Heart right ventricle (tissue), 16 donors: ENCODE results near the gene MTA1. TPM values are rescaled to one million over a fixed set of nuclear protein-coding genes. Genes with fewer than 3 reads are reported as not detected.

Experiments
- ATAC-seq, 8 donors: fragments of 200-7000 bp; cut with Tn5 transposase; one replicate each; pipeline ENCODE4 v1.9.1; 2020; ENCODE audit warnings: mild to moderate bottlenecking in 8 of 8, moderate library complexity in 8 of 8, moderate number of reproducible peaks in 1 of 8
- DNase-seq, 2 donors: peaks; one replicate each; pipeline ENCODE4 v3.0.0-alpha.2; 2020
- H3K27ac ChIP-seq, 10 donors: fragments of 200-600 bp; sonication (generic) in 2 of 10; one replicate each; pipeline versions ENCODE4 v1.5.0 to v1.8.0; 2020 to 2022; ENCODE audit warnings: mild to moderate bottlenecking in 3 of 10
- H3K27me3 ChIP-seq, 7 donors: fragments of 200-600 bp; one replicate each; pipeline ENCODE4 v1.8.0; 2021 to 2022; ENCODE audit warnings: mild to moderate bottlenecking in 2 of 7
- H3K36me3 ChIP-seq, 9 donors: fragments of 200-600 bp; sonication (generic) in 1 of 9; one replicate each; pipeline versions ENCODE4 v1.5.0 to v1.8.0; 2020 to 2022; ENCODE audit warnings: mild to moderate bottlenecking in 2 of 9
- H3K4me1 ChIP-seq, 9 donors: fragments of 200-600 bp; sonication (generic) in 1 of 9; one replicate each; pipeline versions ENCODE4 v1.5.0 to v1.8.0; 2020 to 2022; ENCODE audit warnings: mild to moderate bottlenecking in 4 of 9
- H3K4me3 ChIP-seq, 10 donors: fragments of 200-600 bp; sonication (generic) in 2 of 10; one replicate each; pipeline versions ENCODE4 v1.5.0 to v1.8.0; 2020 to 2022; ENCODE audit warnings: mild to moderate bottlenecking in 7 of 10, moderate library complexity in 2 of 10
- H3K9me3 ChIP-seq, 11 donors: fragments of 200-600 bp in 10 of 11; sonication (generic) in 2 of 11; one replicate each; pipeline versions ENCODE4 v1.5.0 to v1.8.0; 2013 to 2022; ENCODE audit warnings: mild to moderate bottlenecking in 2 of 11, control low read depth in 1 of 11, moderate library complexity in 1 of 11
- CTCF ChIP-seq, 9 donors: fragments of 200-600 bp; sonication (generic) in 2 of 9; IDR thresholded peaks; one replicate each; pipeline versions ENCODE4 v1.5.0 to v1.8.0; 2021 to 2022; ENCODE audit warnings: antibody characterized with exemption in 9 of 9, mild to moderate bottlenecking in 5 of 9, moderate library complexity in 1 of 9
- WGBS, 2 donors: extraction: QIAGEN DNeasy Blood & Tissue Kit; methylation state at CpG; one replicate each; pipeline ENCODE4 v1.1.7; 2013; ENCODE audit warnings: inconsistent platforms in 1 of 2; 5-methylcytosine and 5-hydroxymethylcytosine counted together
- intact Hi-C, 10 donors: fragments of 100-400 bp; cut with DNase I; formaldehyde crosslinking; loops; one replicate each; pipeline versions ENCODE4 v1.11.1 to v1.14.2; 2022
- polyA plus RNA-seq, 2 donors: library from polyadenylated mRNA; stranded (reverse); fragments of 200-250 nt; gene quantifications; one replicate each; pipeline ENCODE4 v1.2.3, GENCODE V29; 2013
- total RNA-seq, 10 donors: library from RNA; stranded (reverse); fragmentation: NEBNext Ultra II Directional in 3 of 10; extraction: Animal tissue kit (Norgen Biotek cat#: 25700) in 3 of 10; gene quantifications; one replicate each; pipeline versions ENCODE4 v1.2.1 to v1.2.4, GENCODE V29; 2021 to 2023
- donor health status: Arrhythmogenic right ventricular cardiomyopathy.
- donor health status: ischemic (EF 13 %, LVEDD 7.1; RV severe dilation, severe dysfunction).
- donor health status: healthy with polysubstance abuse.
- donor health status: DM: no; HTN: yes; CAD: no.
- donor health status: DM: no; HTN: no; CAD: no.
- donor health status: ischemic (EF 25% LVEDD 6.9; RV normal size, moderate dysfunction).
- donor health status: ischemic (EF 25% LVEDD 5.7; RV mildly dilated, moderate dysfunction).
- donor health status: healthy.
- donor health status: DM: yes; HTN: yes; CAD: no.
- donor health status: Ischemic cardiomyopathy.
- donor health status: ischemic (EF 35%, LVEDD 5.7; RV mildly dilated, moderate dysfunction).
- donor health status: nonischemic (EF 11% LVEDD 7.7; RV severe dilation, severe dysfunction).
- donor health status: DM: yes; HTN: yes; CAD: no.
- donor health status: PGD.
- donor health status: ischemic (EF 29% LVEDD 5.4; RV normal size, mild dysfunction).
- donor health status: nonischemic (EF 23%, LVEDD 6.1; RV moderate dilation, normal function).

The MTA1 gene
- total and polyA plus RNA-seq, 12 donors, result 94.4 to 250 (median 133) TPM

- intact Hi-C loops, result loop anchor here in 3 of 10 donors (5.0 to 10.0 kb wide), 4 partner anchors 69 to 289 kb away; partner anchors contain the start of genes TEX22 (in 2 of the 3) and MTA1 (in 1 of the 3)
- peak; percentile 55 to 63 for DNase-seq
Measured at GRCh38 chr14:105483300-105484068, 63.9 kb downstream of the MTA1 start.

GRCh38 chr14:105484069-105484996 is 64.7 kb downstream of the MTA1 start:
- peak; percentile 67 to 84 for DNase-seq
- Histone ChIP-seq H3K4me3 (no peak overlapping the region), H3K4me1 (peaks cover 73 to 100% (median 97%) of the 10 kb centered on the region in 9 donors), H3K9me3 (no peaks in the 10 kb centered on the region), H3K36me3 (peaks cover 0 to 14% (median 2%) of the 10 kb centered on the region in 9 donors), H3K27ac (peak overlapping the region in 8 of 10 donors; percentile 89 to 100 (median 97)), H3K27me3 (peaks cover 0 to 34% (median 0%) of the 10 kb centered on the region in 7 donors)
- peak in 2 of 8 donors; percentile 0 to 1 for ATAC-seq
- no peak for TF ChIP-seq CTCF (IDR thresholded peaks at IDR 0.05)
- 46 to 51% methylated on average over 20 of the region's 20 CpGs for WGBS, 2 donors
- intact Hi-C loops, result loop anchor here in 3 of 10 donors (5.0 to 10.0 kb wide), 4 partner anchors 70 to 290 kb away; partner anchors contain the start of genes TEX22 (in 2 of the 3) and MTA1 (in 1 of the 3)

More at GRCh38 chr14:105483300-105484068, 63.9 kb downstream of the MTA1 start:
- no peak for TF ChIP-seq CTCF (IDR thresholded peaks at IDR 0.05)
- H3K4me3 ChIP-seq, result no peak overlapping the region
- H3K27ac ChIP-seq, result peak overlapping the region; percentile 89 to 100 (median 96)
- H3K4me1 ChIP-seq, result peaks cover 68 to 100% (median 91%) of the 10 kb centered on the region in 9 donors
- H3K36me3 ChIP-seq, result peaks cover 0 to 23% (median 5%) of the 10 kb centered on the region in 9 donors
- H3K27me3 ChIP-seq, result peaks cover 0 to 42% (median 0%) of the 10 kb centered on the region in 7 donors
- 47 to 54% methylated on average over 18 of the region's 18 CpGs for WGBS, 2 donors
- no peak for ATAC-seq
- H3K9me3 ChIP-seq, result no peaks in the 10 kb centered on the region

GRCh38 chr14:105484997-105485393 is 65.4 kb downstream of the MTA1 start:
- Histone ChIP-seq H3K4me1 (peaks cover 75 to 100% (median 97%) of the 10 kb centered on the region in 9 donors), H3K4me3 (no peak overlapping the region), H3K9me3 (no peaks in the 10 kb centered on the region), H3K36me3 (peaks cover 0 to 8% (median 0%) of the 10 kb centered on the region in 9 donors), H3K27me3 (peaks cover 0 to 27% (median 0%) of the 10 kb centered on the region in 7 donors), H3K27ac (peak overlapping the region in 8 of 10 donors; percentile 89 to 100 (median 97))
- ATAC-seq, result no peak
- WGBS, 2 donors, result 65 to 69% methylated on average over 16 of the region's 16 CpGs
- DNase-seq, result no peak
- intact Hi-C loops, result loop anchor here in 5 of 10 donors (5.0 to 10.0 kb wide), 5 partner anchors 38 to 290 kb away; partner anchors contain the start of genes TEX22 (in 2 of the 5) and MTA1 (in 1 of the 5)
- no peak for TF ChIP-seq CTCF (IDR thresholded peaks at IDR 0.05)
